ENCODE data around the gene ABCF2. TPM values are rescaled to one million over a fixed set of nuclear protein-coding genes. Genes with fewer than 3 reads are reported as not detected.

Gene ABCF2
- total RNA-seq, 1 donor from 2014 or later, result 31.3 TPM

- H3K4me3 ChIP-seq, result no peak overlapping the region
- peaks cover 7% of the 10 kb centered on the region for H4K20me1 ChIP-seq (ENCODE audit: low read depth)
- H3K36me3 Mint-ChIP-seq, result peaks cover 11% of the 10 kb centered on the region
- H3K9me3 Mint-ChIP-seq, result no peaks in the 10 kb centered on the region
- H3K4me1 Mint-ChIP-seq, result peaks cover 2% of the 10 kb centered on the region
- no peak overlapping the region for H2AFZ ChIP-seq (replicated peaks)
- no peak overlapping the region for H3K9ac ChIP-seq
- H3K36me3 ChIP-seq, result no peaks in the 10 kb centered on the region
- no peak overlapping the region for H3K4me3 Mint-ChIP-seq
- peaks cover 18% of the 10 kb centered on the region for H3K4me1 ChIP-seq
- no peak overlapping the region for H3K4me2 ChIP-seq
- H3K27me3 ChIP-seq, result peaks cover under 1% of the 10 kb centered on the region
- H3F3A ChIP-seq (ENCODE audit: low read depth), result peaks cover 16% of the 10 kb centered on the region
- peaks cover 7% of the 10 kb centered on the region for H3K27me3 Mint-ChIP-seq (ENCODE audit: insufficient read depth, low read depth)
- H3K27ac ChIP-seq, result peak overlapping the region; percentile 46
- no peak overlapping the region for H3K27ac Mint-ChIP-seq
- no peak for DNase-seq (ENCODE audit: low spot score)
- no peak for TF ChIP-seq EZH2 (IDR thresholded peaks at IDR 0.05)
- TF ChIP-seq EZH2phosphoT487 (IDR thresholded peaks at IDR 0.05), result no peak
- TF ChIP-seq CTCF (IDR thresholded peaks at IDR 0.05), result no peak
- H3K79me2 ChIP-seq (ENCODE audit: low read depth), result no peaks in the 10 kb centered on the region
- H3K9me3 ChIP-seq (ENCODE audit: low read depth), result no peaks in the 10 kb centered on the region
Observed at GRCh38 chr7:151211155-151211772, 15.7 kb downstream of the ABCF2 start.

GRCh38 chr7:151210087-151210854, 16.7 kb downstream of the ABCF2 start, which contains the start of gene H2BK1:
Gene H2BK1, minus strand, starts transcription at chr7:151210488. Its CDS starts 170 bp downstream, at chr7:151210318.
- peaks cover 16% of the 10 kb centered on the region for H3F3A ChIP-seq (ENCODE audit: low read depth)
- H3K27ac ChIP-seq, result no peak within 1 kb of the TSS
- H3K27me3 ChIP-seq, result peaks cover 10% of the 10 kb centered on the region
- no peak within 1 kb of the TSS for H3K9ac ChIP-seq
- no peaks in the 10 kb centered on the region for H3K79me2 ChIP-seq (ENCODE audit: low read depth)
- H3K9me3 Mint-ChIP-seq, result no peaks in the 10 kb centered on the region
- peaks cover 18% of the 10 kb centered on the region for H3K4me1 ChIP-seq
- H3K4me2 ChIP-seq, result peak within 1 kb of the TSS; percentile 63
- peak; percentile 55 for DNase-seq (ENCODE audit: low spot score)
- H3K27me3 Mint-ChIP-seq (ENCODE audit: insufficient read depth, low read depth), result peaks cover 7% of the 10 kb centered on the region
- no peak within 1 kb of the TSS for H3K27ac Mint-ChIP-seq
- no peaks in the 10 kb centered on the region for H3K9me3 ChIP-seq (ENCODE audit: low read depth)
- TF ChIP-seq CTCF (IDR thresholded peaks at IDR 0.05) (no peak), EZH2 (IDR thresholded peaks at IDR 0.05) (no peak), EZH2phosphoT487 (IDR thresholded peaks at IDR 0.05) (no peak)
- H3K4me1 Mint-ChIP-seq, result peaks cover 2% of the 10 kb centered on the region
- no peaks in the 10 kb centered on the region for H3K36me3 ChIP-seq
- H3K36me3 Mint-ChIP-seq, result peaks cover 11% of the 10 kb centered on the region
- peak within 1 kb of the TSS; percentile 5 for H3K4me3 ChIP-seq
- no peak within 1 kb of the TSS for H3K4me3 Mint-ChIP-seq
- peaks cover 7% of the 10 kb centered on the region for H4K20me1 ChIP-seq (ENCODE audit: low read depth)
- H2AFZ ChIP-seq (replicated peaks), result no peak within 1 kb of the TSS

- Mint-ChIP-seq H3K4me1 (peaks cover 2% of the 10 kb centered on the region), H3K9me3 (no peaks in the 10 kb centered on the region), H3K36me3 (peaks cover 7% of the 10 kb centered on the region), H3K4me3 (no peak overlapping the region), H3K27ac (no peak overlapping the region), H3K27me3 (ENCODE audit: insufficient read depth, low read depth) (peaks cover 7% of the 10 kb centered on the region)
- no peak for TF ChIP-seq EZH2phosphoT487 (IDR thresholded peaks at IDR 0.05)
- no peak for TF ChIP-seq EZH2 (IDR thresholded peaks at IDR 0.05)
- TF ChIP-seq CTCF (IDR thresholded peaks at IDR 0.05), result no peak
- no peak for DNase-seq (ENCODE audit: low spot score)
- Histone ChIP-seq H3K79me2 (ENCODE audit: low read depth) (no peaks in the 10 kb centered on the region), H3K4me3 (no peak overlapping the region), H4K20me1 (ENCODE audit: low read depth) (peaks cover 7% of the 10 kb centered on the region), H2AFZ (replicated peaks) (no peak overlapping the region), H3K4me1 (peaks cover 18% of the 10 kb centered on the region), H3K27ac (no peak overlapping the region), H3K27me3 (peaks cover 14% of the 10 kb centered on the region), H3K9me3 (ENCODE audit: low read depth) (no peaks in the 10 kb centered on the region), H3K36me3 (no peaks in the 10 kb centered on the region), H3K9ac (no peak overlapping the region), H3F3A (ENCODE audit: low read depth) (peaks cover 16% of the 10 kb centered on the region), H3K4me2 (no peak overlapping the region)
Observed at GRCh38 chr7:151209588-151209987, 17.4 kb downstream of the ABCF2 start.

Data from neural progenitor cell (in vitro differentiated cells).